GM19372 (cell line): Measurements from ENCODE around the gene ZNF786.
"Not testable (repeated sequence)": the region's sequence is repeated elsewhere in the genome, so short reads cannot be mapped to it uniquely, and the experiment has no call there.

Experiments used
- ATAC-seq: cut with Tn5 transposase; IDR thresholded peaks from one replicate; pipeline ENCODE4 v1.9.1; 2021; ENCODE audit warnings: mild to moderate bottlenecking, low read depth, moderate library complexity; ENCODE audit not compliant: unreplicated experiment

ZNF786 gene

GRCh38 chr7:149090397-149091195 is at the start of gene ZNF786:
Gene ZNF786, minus strand, starts transcription at chr7:149090718. Its CDS starts 78 bp downstream, at chr7:149090640.
- peak; percentile 78 for ATAC-seq

GRCh38 chr7:149136118-149136517 is 45.6 kb upstream of the ZNF786 start:
- ATAC-seq = no peak

GRCh38 chr7:149133028-149133710 is 42.7 kb upstream of the ZNF786 start:
- ATAC-seq = no peak

- ATAC-seq = no peak
These were observed 40.2 kb upstream of the ZNF786 start for GRCh38 chr7:149130572-149131198.

GRCh38 chr7:149126662-149127266 is 36.2 kb upstream of the ZNF786 start:
- ATAC-seq = peak; percentile 41

GRCh38 chr7:149125863-149126661 is 35.5 kb upstream of the ZNF786 start, which contains the start of gene ZNF425:
Gene ZNF425, minus strand, starts transcription at chr7:149126324. Its CDS starts 111 bp downstream, at chr7:149126213.
- ATAC-seq = peak; percentile 79

GRCh38 chr7:149125189-149125862 is 34.8 kb upstream of the ZNF786 start:
- no peak for ATAC-seq

- no peak for ATAC-seq
These were observed 19.5 kb upstream of the ZNF786 start for GRCh38 chr7:149109969-149110368.

- ATAC-seq = no peak
These were observed 14.2 kb upstream of the ZNF786 start for GRCh38 chr7:149104749-149105148.

GRCh38 chr7:149104214-149104613 is 13.7 kb upstream of the ZNF786 start:
- ATAC-seq = no peak

- ATAC-seq = no peak
These were observed 12.9 kb upstream of the ZNF786 start for GRCh38 chr7:149103424-149103823.

- no peak for ATAC-seq
These were observed 12.1 kb upstream of the ZNF786 start for GRCh38 chr7:149102666-149103065.

GRCh38 chr7:149100821-149101220 is 10.3 kb upstream of the ZNF786 start:
- ATAC-seq = no peak

- no peak for ATAC-seq
These were observed 8.5 kb upstream of the ZNF786 start for GRCh38 chr7:149099058-149099457.

GRCh38 chr7:149097088-149097487 is 6.6 kb upstream of the ZNF786 start:
- ATAC-seq = no peak

- ATAC-seq = no peak
These were observed 2.7 kb upstream of the ZNF786 start for GRCh38 chr7:149093228-149093627.

GRCh38 chr7:149092244-149092643 is 1.7 kb upstream of the ZNF786 start:
- ATAC-seq = not testable (repeated sequence)

- ATAC-seq = no peak
These were observed 3.1 kb downstream of the ZNF786 start for GRCh38 chr7:149087376-149087775.

- ATAC-seq = no peak
These were observed 4.7 kb downstream of the ZNF786 start for GRCh38 chr7:149085866-149086265.
